Measurements from ENCODE around the gene TBX1. TPM values are rescaled to one million over a fixed set of nuclear protein-coding genes. Genes with fewer than 3 reads are reported as not detected.

TBX1 gene
- total and polyA plus RNA-seq, 2 of the 13 experiments (the other 11 are each of a cell fraction or from before 2014, with no cell fraction given): not detected

DNA sequence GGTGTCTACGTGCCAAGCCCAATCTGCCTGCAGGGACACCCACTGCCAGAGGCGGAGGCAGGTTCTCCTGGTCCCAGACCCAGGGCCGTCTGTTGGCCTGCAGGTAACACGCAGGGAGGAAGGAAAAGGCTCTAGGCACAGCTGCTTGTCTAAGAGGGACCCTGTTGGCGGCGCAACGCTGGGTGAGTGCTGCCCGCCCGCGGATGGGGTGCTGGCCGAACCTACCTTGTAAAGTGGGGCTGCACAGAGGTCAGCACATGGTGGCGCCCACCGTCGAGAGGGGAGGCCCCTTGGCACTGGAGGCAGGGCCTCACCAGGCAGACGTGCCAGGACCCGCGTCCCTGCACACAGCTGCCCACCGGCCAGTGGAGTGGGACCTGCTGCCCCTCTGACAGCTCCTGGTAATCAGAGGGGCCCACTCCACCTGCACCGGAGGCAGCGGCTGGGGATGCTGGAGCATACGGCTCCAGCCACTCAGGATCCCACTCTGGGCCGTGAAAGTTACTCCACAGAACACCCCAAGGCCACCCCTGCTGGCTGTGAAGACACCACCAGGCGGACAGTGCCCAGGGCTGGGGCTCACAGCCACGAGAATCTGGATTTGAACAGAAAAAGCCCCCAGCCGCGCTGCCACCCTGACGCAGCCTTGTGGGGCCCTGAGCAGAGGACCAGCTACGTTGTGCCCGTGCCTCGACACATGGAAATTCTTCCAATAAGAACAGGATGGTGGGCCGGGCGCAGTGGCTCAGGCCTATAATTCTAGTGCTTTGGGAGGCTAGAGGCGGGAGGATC is 24.0 kb downstream of the TBX1 start:
- Histone ChIP-seq H4K20me1 (ENCODE audit: insufficient read depth, low read length) (no peaks in the 10 kb centered on the region), H3K4me1 (ENCODE audit: insufficient read depth, low read length) (peaks cover 19% of the 10 kb centered on the region), H3K4me2 (ENCODE audit: low read depth, low read length) (no peak overlapping the region), H3K9ac (ENCODE audit: insufficient read depth, low read depth, low read length) (no peak overlapping the region), H2AFZ (ENCODE audit: low read length) (no peak overlapping the region), H3K36me3 (replicated peaks in 1 of 2; ENCODE audit: control insufficient read depth in 1 of 2, insufficient read depth in 2 of 2, low read length in 2 of 2) (no peaks in the 10 kb centered on the region), H3K4me3 (replicated peaks in 1 of 3; ENCODE audit: insufficient read depth in 1 of 3, low read depth in 2 of 3, low read length in 3 of 3) (no peak overlapping the region), H3K79me2 (ENCODE audit: insufficient read depth, low read length) (no peaks in the 10 kb centered on the region), H3K27me3 (ENCODE audit: control insufficient read depth in 1 of 2, insufficient read depth in 2 of 2, low read length in 2 of 2) (peaks cover 0 to 15% of the 10 kb centered on the region in 2 experiments; a peak in 1 of 5 replicates), H3K27ac (ENCODE audit: extremely low read length, insufficient read depth, low read length) (no peak overlapping the region), H3K9me3 (ENCODE audit: low read length) (no peaks in the 10 kb centered on the region)
- in situ Hi-C loops (cut with HindIII; ENCODE audit: extremely low pct_ligation_motif_present, low pct_unique_long_range_greater_than_20kb) (no loop called here), intact Hi-C loops (cut with micrococcal nuclease; ENCODE audit: unreplicated experiment) (loop anchor here (5.0 kb wide), 1 partner anchor 52 kb away; no protein-coding TSS in a partner anchor)
- POLR2A ChIA-PET: no interaction called here
- CTCF ChIA-PET (ENCODE audit: low intra/inter-chr PET ratio, low total read pairs): no interaction called here
- DNase-seq (ENCODE audit: low spot score): no peak
- ATAC-seq: no peak; the same call in 2 of the 3 replicates
- BruUV-seq (replicated peaks): no TSS peak
- no peak for TF ChIP-seq SPEN (CRISPR knock-in tag; IDR thresholded peaks at IDR 0.05; ENCODE audit: low read depth)
- TF ChIP-seq AGO2 (optimal IDR thresholded peaks at IDR 0.05; ENCODE audit: low read depth, low read length): peak; percentile 33
- no peak for TF ChIP-seq TBP (CRISPR knock-in tag; IDR thresholded peaks at IDR 0.05)
- 80% methylated on average over 14 of the region's 33 CpGs for WGBS (ENCODE audit: low lambda C conversion rate)
- no peak for FAIRE-seq

DNA sequence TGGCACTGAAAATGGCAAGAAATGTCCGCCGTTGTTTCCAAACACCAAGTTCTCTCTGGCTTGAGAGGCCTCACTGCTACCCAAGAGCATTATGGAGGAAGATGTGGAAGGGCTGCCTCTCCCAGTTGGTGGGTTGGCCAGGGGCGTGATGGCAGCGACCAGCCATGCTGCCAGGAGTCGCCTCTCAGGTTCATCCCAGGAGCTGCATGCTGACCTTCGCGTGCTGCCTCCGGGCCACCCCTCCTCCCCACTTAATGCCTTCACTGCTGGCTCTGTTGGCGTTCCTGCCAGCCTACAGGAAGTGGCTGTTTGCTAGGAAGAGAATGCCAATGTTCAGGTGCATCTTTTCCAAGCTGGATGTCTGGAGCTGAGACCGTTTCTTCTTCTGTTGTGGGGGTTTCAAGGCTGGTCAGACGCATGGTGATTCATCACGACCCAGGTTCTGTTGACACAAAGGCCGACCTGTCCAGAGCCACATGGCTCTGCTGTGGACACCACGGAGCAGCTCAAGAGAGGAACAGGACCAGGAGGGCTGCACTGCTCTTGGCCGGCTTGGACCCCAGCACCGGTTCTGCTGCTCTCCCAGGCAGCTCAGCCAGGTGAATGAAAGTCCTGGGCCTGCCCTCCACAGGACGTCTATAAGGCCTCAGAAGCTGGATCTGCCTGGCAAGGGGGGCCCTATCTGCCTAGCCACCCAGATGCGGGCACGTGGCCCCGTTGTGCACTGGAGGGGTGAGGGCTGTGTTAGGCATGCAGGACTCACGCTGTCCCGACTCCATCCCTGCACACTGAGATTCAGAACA is 25.1 kb downstream of the TBX1 start:
- FAIRE-seq: no peak
- Histone ChIP-seq H3K27me3 (ENCODE audit: control insufficient read depth in 1 of 2, insufficient read depth in 2 of 2, low read length in 2 of 2) (peaks cover 0 to 15% of the 10 kb centered on the region in 2 experiments; a peak in 1 of 5 replicates), H4K20me1 (ENCODE audit: insufficient read depth, low read length) (no peaks in the 10 kb centered on the region), H3K4me1 (ENCODE audit: insufficient read depth, low read length) (peaks cover 14% of the 10 kb centered on the region), H3K4me2 (ENCODE audit: low read depth, low read length) (peak overlapping the region; percentile 28; the same call in 1 of the 2 replicates), H3K9ac (ENCODE audit: insufficient read depth, low read depth, low read length) (no peak overlapping the region), H3K27ac (ENCODE audit: extremely low read length, insufficient read depth, low read length) (no peak overlapping the region), H3K9me3 (ENCODE audit: low read length) (no peaks in the 10 kb centered on the region), H3K4me3 (replicated peaks in 1 of 3; ENCODE audit: insufficient read depth in 1 of 3, low read depth in 2 of 3, low read length in 3 of 3) (0 out of 6 replicates have a peak overlapping the region, but pooled peaks of 1 of the 3 experiments have one; percentile 17), H3K36me3 (replicated peaks in 1 of 2; ENCODE audit: control insufficient read depth in 1 of 2, insufficient read depth in 2 of 2, low read length in 2 of 2) (no peaks in the 10 kb centered on the region), H2AFZ (ENCODE audit: low read length) (no peak overlapping the region), H3K79me2 (ENCODE audit: insufficient read depth, low read length) (no peaks in the 10 kb centered on the region)
- WGBS (ENCODE audit: low lambda C conversion rate): 53% methylated on average over 4 of the region's 22 CpGs
- CTCF ChIA-PET (ENCODE audit: low intra/inter-chr PET ratio, low total read pairs): no interaction called here
- ATAC-seq: peak; percentile 52
- BruUV-seq (replicated peaks): no TSS peak
- POLR2A ChIA-PET: no interaction called here
- intact Hi-C loops (cut with micrococcal nuclease; ENCODE audit: unreplicated experiment) (no loop called here), in situ Hi-C loops (cut with HindIII; ENCODE audit: extremely low pct_ligation_motif_present, low pct_unique_long_range_greater_than_20kb) (no loop called here)
- DNase-seq (ENCODE audit: low spot score): no peak
- TF ChIP-seq SAP130 (CRISPR knock-in tag; IDR thresholded peaks at IDR 0.05; ENCODE audit: low read depth) (peak; percentile 24; the same call in 1 of the 2 replicates), SAFB2 (CRISPR knock-in tag; IDR thresholded peaks at IDR 0.05; ENCODE audit: borderline replicate concordance, low read depth) (peak; percentile 54; the same call in 1 of the 2 replicates), FOSL2 (CRISPR knock-in tag; IDR thresholded peaks at IDR 0.05) (peak; percentile 60), ZNF431 (CRISPR knock-in tag; IDR thresholded peaks at IDR 0.05; ENCODE audit: borderline replicate concordance, low read depth) (no peak)
- TF ChIP-seq, protein P1, sequence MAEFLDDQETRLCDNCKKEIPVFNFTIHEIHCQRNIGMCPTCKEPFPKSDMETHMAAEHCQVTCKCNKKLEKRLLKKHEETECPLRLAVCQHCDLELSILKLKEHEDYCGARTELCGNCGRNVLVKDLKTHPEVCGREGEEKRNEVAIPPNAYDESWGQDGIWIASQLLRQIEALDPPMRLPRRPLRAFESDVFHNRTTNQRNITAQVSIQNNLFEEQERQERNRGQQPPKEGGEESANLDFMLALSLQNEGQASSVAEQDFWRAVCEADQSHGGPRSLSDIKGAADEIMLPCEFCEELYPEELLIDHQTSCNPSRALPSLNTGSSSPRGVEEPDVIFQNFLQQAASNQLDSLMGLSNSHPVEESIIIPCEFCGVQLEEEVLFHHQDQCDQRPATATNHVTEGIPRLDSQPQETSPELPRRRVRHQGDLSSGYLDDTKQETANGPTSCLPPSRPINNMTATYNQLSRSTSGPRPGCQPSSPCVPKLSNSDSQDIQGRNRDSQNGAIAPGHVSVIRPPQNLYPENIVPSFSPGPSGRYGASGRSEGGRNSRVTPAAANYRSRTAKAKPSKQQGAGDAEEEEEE (CRISPR knock-in tag; IDR thresholded peaks at IDR 0.05; ENCODE audit: borderline replicate concordance): 0 out of 2 replicates have a peak, but pooled peaks have one; percentile 64
- TF ChIP-seq, protein P2, sequence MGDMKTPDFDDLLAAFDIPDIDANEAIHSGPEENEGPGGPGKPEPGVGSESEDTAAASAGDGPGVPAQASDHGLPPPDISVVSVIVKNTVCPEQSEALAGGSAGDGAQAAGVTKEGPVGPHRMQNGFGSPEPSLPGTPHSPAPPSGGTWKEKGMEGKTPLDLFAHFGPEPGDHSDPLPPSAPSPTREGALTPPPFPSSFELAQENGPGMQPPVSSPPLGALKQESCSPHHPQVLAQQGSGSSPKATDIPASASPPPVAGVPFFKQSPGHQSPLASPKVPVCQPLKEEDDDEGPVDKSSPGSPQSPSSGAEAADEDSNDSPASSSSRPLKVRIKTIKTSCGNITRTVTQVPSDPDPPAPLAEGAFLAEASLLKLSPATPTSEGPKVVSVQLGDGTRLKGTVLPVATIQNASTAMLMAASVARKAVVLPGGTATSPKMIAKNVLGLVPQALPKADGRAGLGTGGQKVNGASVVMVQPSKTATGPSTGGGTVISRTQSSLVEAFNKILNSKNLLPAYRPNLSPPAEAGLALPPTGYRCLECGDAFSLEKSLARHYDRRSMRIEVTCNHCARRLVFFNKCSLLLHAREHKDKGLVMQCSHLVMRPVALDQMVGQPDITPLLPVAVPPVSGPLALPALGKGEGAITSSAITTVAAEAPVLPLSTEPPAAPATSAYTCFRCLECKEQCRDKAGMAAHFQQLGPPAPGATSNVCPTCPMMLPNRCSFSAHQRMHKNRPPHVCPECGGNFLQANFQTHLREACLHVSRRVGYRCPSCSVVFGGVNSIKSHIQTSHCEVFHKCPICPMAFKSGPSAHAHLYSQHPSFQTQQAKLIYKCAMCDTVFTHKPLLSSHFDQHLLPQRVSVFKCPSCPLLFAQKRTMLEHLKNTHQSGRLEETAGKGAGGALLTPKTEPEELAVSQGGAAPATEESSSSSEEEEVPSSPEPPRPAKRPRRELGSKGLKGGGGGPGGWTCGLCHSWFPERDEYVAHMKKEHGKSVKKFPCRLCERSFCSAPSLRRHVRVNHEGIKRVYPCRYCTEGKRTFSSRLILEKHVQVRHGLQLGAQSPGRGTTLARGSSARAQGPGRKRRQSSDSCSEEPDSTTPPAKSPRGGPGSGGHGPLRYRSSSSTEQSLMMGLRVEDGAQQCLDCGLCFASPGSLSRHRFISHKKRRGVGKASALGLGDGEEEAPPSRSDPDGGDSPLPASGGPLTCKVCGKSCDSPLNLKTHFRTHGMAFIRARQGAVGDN (CRISPR knock-in tag; IDR thresholded peaks at IDR 0.05): peak; percentile 73
